H1 (cell line): ENCODE data around the gene SCPEP1. TPM values are rescaled to one million over a fixed set of nuclear protein-coding genes. Genes with fewer than 3 reads are reported as not detected.

ENCODE experiments used
- BRCA1 ChIP-seq: IDR thresholded peaks from 2 replicates; pipeline ENCODE4 v1.6.1; 2012; ENCODE audit warnings: low read depth, low read length, improper control_type of control experiment
- CHD1 ChIP-seq: IDR thresholded peaks from 2 replicates; pipeline ENCODE4 v1.6.1; 2012; ENCODE audit warnings: low read depth, low read length, improper control_type of control experiment
- POLR2A ChIP-seq, 2 experiments: IDR thresholded peaks; 1 replicate in 1 of 2; 2 replicates in 1 of 2; pipeline ENCODE4 v1.6.1; 2011; ENCODE audit warnings: low read depth in 2 of 2, low read length in 2 of 2, mild to moderate bottlenecking in 2 of 2; ENCODE audit errors: control extremely low read depth in 1 of 2
- SAP30 ChIP-seq: fragments of 300-600 bp; sonication (generic); IDR thresholded peaks from 2 replicates; pipeline ENCODE4 v1.7.1; 2012; ENCODE audit warnings: low read length, moderate library complexity, mild to moderate bottlenecking, inconsistent platforms; ENCODE audit not compliant: insufficient read depth, insufficient replicate concordance
- SUZ12 ChIP-seq: fragments of 200-600 bp; sonication (generic); IDR thresholded peaks from 2 replicates; pipeline ENCODE4 v1.6.1; 2012; ENCODE audit warnings: mild to moderate bottlenecking, inconsistent platforms, low read length, moderate library complexity, mixed read lengths
- polyA plus RNA-seq, 7 experiments: library from polyadenylated mRNA; depleted of rRNA in 3 of 7; stranded (reverse) in 5 of 7; unstranded in 2 of 7; fragments of >200 nt in 5 of 7; fragments of 200-250 nt in 2 of 7; gene quantifications; 1 replicate in 5 of 7; 2 replicates in 1 of 7; 4 replicates in 1 of 7; pipeline versions ENCODE4 v1.2.1 to v1.2.3, GENCODE V29; 2011 to 2013; ENCODE audit warnings: missing spikeins in 2 of 7, mixed read lengths in 2 of 7
- total RNA-seq: library from RNA; stranded (reverse); fragmentation: NEBNext Ultra II Directional; extraction: Animal tissue kit (Norgen Biotek cat#: 25700); gene quantifications from 2 replicates; pipeline ENCODE4 v1.2.1, GENCODE V29; 2021
- TF ChIP-seq, protein P1 (sequence below): fragments of 300-600 bp; sonication (generic); IDR thresholded peaks from 2 replicates; pipeline ENCODE4 v1.7.1; 2012; ENCODE audit warnings: low read length, moderate library complexity, mild to moderate bottlenecking, inconsistent platforms; ENCODE audit not compliant: insufficient replicate concordance

Gene SCPEP1
- total and polyA plus RNA-seq, 2 of the 8 experiments (the other 6 are each of a cell fraction or from before 2014, with no cell fraction given), result 30.7 to 52.6 TPM

- TF ChIP-seq BRCA1, result no peak
- TF ChIP-seq SUZ12, result no peak
- TF ChIP-seq CHD1, result no peak
- TF ChIP-seq, protein P1, sequence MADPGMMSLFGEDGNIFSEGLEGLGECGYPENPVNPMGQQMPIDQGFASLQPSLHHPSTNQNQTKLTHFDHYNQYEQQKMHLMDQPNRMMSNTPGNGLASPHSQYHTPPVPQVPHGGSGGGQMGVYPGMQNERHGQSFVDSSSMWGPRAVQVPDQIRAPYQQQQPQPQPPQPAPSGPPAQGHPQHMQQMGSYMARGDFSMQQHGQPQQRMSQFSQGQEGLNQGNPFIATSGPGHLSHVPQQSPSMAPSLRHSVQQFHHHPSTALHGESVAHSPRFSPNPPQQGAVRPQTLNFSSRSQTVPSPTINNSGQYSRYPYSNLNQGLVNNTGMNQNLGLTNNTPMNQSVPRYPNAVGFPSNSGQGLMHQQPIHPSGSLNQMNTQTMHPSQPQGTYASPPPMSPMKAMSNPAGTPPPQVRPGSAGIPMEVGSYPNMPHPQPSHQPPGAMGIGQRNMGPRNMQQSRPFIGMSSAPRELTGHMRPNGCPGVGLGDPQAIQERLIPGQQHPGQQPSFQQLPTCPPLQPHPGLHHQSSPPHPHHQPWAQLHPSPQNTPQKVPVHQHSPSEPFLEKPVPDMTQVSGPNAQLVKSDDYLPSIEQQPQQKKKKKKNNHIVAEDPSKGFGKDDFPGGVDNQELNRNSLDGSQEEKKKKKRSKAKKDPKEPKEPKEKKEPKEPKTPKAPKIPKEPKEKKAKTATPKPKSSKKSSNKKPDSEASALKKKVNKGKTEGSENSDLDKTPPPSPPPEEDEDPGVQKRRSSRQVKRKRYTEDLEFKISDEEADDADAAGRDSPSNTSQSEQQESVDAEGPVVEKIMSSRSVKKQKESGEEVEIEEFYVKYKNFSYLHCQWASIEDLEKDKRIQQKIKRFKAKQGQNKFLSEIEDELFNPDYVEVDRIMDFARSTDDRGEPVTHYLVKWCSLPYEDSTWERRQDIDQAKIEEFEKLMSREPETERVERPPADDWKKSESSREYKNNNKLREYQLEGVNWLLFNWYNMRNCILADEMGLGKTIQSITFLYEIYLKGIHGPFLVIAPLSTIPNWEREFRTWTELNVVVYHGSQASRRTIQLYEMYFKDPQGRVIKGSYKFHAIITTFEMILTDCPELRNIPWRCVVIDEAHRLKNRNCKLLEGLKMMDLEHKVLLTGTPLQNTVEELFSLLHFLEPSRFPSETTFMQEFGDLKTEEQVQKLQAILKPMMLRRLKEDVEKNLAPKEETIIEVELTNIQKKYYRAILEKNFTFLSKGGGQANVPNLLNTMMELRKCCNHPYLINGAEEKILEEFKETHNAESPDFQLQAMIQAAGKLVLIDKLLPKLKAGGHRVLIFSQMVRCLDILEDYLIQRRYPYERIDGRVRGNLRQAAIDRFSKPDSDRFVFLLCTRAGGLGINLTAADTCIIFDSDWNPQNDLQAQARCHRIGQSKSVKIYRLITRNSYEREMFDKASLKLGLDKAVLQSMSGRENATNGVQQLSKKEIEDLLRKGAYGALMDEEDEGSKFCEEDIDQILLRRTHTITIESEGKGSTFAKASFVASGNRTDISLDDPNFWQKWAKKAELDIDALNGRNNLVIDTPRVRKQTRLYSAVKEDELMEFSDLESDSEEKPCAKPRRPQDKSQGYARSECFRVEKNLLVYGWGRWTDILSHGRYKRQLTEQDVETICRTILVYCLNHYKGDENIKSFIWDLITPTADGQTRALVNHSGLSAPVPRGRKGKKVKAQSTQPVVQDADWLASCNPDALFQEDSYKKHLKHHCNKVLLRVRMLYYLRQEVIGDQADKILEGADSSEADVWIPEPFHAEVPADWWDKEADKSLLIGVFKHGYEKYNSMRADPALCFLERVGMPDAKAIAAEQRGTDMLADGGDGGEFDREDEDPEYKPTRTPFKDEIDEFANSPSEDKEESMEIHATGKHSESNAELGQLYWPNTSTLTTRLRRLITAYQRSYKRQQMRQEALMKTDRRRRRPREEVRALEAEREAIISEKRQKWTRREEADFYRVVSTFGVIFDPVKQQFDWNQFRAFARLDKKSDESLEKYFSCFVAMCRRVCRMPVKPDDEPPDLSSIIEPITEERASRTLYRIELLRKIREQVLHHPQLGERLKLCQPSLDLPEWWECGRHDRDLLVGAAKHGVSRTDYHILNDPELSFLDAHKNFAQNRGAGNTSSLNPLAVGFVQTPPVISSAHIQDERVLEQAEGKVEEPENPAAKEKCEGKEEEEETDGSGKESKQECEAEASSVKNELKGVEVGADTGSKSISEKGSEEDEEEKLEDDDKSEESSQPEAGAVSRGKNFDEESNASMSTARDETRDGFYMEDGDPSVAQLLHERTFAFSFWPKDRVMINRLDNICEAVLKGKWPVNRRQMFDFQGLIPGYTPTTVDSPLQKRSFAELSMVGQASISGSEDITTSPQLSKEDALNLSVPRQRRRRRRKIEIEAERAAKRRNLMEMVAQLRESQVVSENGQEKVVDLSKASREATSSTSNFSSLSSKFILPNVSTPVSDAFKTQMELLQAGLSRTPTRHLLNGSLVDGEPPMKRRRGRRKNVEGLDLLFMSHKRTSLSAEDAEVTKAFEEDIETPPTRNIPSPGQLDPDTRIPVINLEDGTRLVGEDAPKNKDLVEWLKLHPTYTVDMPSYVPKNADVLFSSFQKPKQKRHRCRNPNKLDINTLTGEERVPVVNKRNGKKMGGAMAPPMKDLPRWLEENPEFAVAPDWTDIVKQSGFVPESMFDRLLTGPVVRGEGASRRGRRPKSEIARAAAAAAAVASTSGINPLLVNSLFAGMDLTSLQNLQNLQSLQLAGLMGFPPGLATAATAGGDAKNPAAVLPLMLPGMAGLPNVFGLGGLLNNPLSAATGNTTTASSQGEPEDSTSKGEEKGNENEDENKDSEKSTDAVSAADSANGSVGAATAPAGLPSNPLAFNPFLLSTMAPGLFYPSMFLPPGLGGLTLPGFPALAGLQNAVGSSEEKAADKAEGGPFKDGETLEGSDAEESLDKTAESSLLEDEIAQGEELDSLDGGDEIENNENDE, result no peak
- TF ChIP-seq SAP30, result no peak
- no peak for TF ChIP-seq POLR2A (IDR thresholded peaks at IDR 0.05; ENCODE audit: control extremely low read depth in 1 of 2, low read depth in 2 of 2, low read length in 2 of 2)
Measured at GRCh38 chr17:56976941-56977608, 856 bp upstream of the SCPEP1 start (continued).
